Duodenal mucosa (tissue), 2 donors: ENCODE data around the gene MMP15.

Experiments
- H3K27ac ChIP-seq: one replicate; pipeline ENCODE4 v1.7.0; 2013; ENCODE audit warnings: low read depth, low read length
- H3K27me3 ChIP-seq, 2 donors: one replicate each; pipeline ENCODE4 v1.7.0; 2013; ENCODE audit warnings: low read length in 2 of 2, control low read depth in 1 of 2; ENCODE audit not compliant: insufficient read depth in 2 of 2, control insufficient read depth in 1 of 2
- H3K36me3 ChIP-seq, 2 donors: one replicate each; pipeline ENCODE4 v1.7.0; 2013; ENCODE audit warnings: low read length in 2 of 2, control low read depth in 1 of 2; ENCODE audit not compliant: insufficient read depth in 2 of 2, control insufficient read depth in 1 of 2
- H3K4me1 ChIP-seq, 2 donors: one replicate each; pipeline ENCODE4 v1.7.0; 2013; ENCODE audit warnings: low read length in 2 of 2, control low read depth in 1 of 2; ENCODE audit not compliant: insufficient read depth in 2 of 2, control insufficient read depth in 1 of 2
- H3K4me3 ChIP-seq, 2 donors: one replicate each; pipeline ENCODE4 v1.7.0; 2013; ENCODE audit warnings: low read length in 2 of 2, low read depth in 1 of 2
- H3K9ac ChIP-seq, 2 donors: one replicate each; pipeline ENCODE4 v1.7.0; 2013; ENCODE audit warnings: low read length in 2 of 2, low read depth in 1 of 2
- H3K9me3 ChIP-seq, 2 donors: one replicate each; pipeline ENCODE4 v1.7.0; 2013; ENCODE audit warnings: low read length in 2 of 2, control low read depth in 1 of 2; ENCODE audit not compliant: control insufficient read depth in 1 of 2

MMP15 gene

DNA sequence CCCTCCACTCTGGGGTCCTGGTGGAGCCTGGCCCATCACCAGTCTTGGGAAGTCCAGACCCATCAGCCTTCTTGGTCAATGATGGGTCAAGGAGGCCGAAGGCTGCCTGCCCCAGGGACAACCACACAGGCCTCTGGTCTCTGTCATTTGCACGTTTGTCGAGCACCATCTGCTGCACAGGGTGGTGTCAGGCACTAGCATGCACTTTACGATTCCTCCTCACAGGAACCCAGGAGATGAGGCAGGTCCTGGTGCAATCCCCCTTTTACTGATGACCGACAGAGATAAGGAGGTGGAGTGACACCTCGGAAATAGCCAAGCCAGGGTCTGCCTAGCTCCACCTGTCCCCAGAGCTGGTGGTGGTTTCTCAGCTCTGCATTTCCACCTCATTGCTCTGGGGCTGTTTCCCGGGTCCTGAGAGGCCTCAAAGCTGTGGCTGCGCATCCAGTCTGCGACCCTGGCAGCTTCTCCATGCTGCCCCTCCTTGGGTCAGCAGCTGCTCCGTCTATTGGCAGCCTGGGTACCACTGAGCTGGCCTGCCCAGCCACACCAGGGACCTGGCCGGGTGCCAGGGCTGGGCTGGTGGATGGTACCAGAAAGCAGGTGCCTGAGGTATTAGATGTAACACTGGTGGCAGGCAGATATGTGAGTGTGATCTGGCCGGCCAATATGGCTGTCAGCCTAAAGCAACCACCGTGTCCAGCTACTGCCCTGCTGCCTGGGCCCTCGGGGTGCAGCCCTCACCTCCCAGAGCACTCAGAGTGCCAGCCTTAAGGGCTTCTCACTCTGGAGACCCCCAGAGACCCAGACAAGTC, 10.0 kb downstream of the MMP15 start:
- H3K4me3 ChIP-seq = no peak overlapping the region
- peaks cover 20 to 37% of the 10 kb centered on the region in 2 donors for H3K36me3 ChIP-seq
- H3K9me3 ChIP-seq = no peaks in the 10 kb centered on the region
- peaks cover 12 to 18% of the 10 kb centered on the region in 2 donors for H3K4me1 ChIP-seq
- no peak overlapping the region for H3K27ac ChIP-seq
- H3K9ac ChIP-seq = no peak overlapping the region
- H3K27me3 ChIP-seq = no peaks in the 10 kb centered on the region

DNA sequence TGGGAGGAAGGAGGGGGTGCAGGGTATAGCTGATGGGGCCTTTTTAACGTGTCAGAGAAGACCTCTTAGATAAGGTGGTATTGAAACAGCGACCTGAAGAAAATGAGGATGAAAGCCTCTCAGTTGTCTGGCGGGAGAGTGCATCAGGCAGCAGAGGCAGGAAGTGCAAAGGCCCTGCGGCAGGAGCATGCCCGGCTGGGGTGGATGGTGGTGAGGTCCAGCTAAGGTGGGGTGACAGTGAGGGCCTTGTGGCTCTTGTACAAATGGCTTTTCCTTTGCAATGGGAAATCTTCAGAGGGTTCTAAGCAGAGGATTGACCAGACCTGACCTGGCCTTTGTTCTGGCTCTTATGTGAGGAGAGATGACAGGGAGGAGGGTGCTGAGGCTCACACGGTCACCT, 11.4 kb downstream of the MMP15 start:
- Histone ChIP-seq H3K27ac (no peak overlapping the region), H3K9me3 (no peaks in the 10 kb centered on the region), H3K27me3 (no peaks in the 10 kb centered on the region), H3K4me3 (no peak overlapping the region), H3K36me3 (peaks cover 27 to 47% of the 10 kb centered on the region in 2 donors), H3K9ac (no peak overlapping the region), H3K4me1 (peaks cover 7 to 9% of the 10 kb centered on the region in 2 donors)

DNA sequence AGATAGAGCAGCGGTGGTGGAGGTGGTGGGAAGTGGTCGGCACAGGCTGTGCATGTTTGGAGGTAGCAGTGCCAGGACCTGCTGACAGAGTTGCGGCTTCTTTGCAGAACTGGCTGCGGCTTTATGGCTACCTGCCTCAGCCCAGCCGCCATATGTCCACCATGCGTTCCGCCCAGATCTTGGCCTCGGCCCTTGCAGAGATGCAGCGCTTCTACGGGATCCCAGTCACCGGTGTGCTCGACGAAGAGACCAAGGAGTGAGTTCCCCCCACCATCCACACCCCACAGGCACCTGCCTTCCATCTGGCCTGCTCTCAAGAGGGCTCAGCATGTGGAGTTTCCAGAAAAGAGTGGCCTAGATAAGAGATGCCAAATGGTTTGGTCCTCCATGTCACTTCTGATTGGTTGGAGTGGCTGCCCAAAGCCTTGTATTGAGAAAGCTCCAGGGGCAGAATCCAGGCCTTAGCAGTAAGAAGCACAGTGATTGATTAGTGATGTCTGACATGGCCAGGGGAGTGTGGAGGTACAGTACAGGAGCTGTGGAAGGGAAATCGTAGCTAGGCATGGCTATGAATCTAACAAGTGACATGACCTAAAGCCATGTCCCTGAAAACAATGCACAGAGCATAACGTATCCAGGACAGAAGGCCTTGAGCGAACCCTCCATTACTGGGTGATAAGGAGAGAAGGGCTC, 12.0 kb downstream of the MMP15 start:
- Histone ChIP-seq H3K9ac (no peak overlapping the region), H3K9me3 (no peaks in the 10 kb centered on the region), H3K36me3 (peaks cover 32 to 53% of the 10 kb centered on the region in 2 donors), H3K27ac (no peak overlapping the region), H3K4me1 (peaks cover 2 to 3% of the 10 kb centered on the region in 2 donors), H3K4me3 (no peak overlapping the region), H3K27me3 (no peaks in the 10 kb centered on the region)

DNA sequence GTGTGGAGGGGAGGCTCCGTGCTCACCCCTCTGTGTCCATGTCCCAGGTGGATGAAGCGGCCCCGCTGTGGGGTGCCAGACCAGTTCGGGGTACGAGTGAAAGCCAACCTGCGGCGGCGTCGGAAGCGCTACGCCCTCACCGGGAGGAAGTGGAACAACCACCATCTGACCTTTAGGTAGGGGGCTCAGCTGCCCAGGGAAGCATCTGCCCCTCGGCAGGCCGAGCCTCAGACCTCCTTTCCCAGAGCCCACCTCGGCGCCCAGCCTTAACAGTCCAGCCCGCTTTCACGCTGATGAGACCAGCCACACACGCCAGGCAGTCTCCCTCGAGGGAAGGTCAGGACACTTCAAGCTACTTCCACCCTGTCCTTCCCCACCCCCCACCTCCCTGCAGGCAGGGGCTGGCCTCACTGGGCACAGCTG, 12.7 kb downstream of the MMP15 start:
- H3K9me3 ChIP-seq = no peaks in the 10 kb centered on the region
- no peaks in the 10 kb centered on the region for H3K4me1 ChIP-seq
- no peak overlapping the region for H3K9ac ChIP-seq
- no peak overlapping the region for H3K27ac ChIP-seq
- H3K4me3 ChIP-seq = no peak overlapping the region
- no peaks in the 10 kb centered on the region for H3K27me3 ChIP-seq
- H3K36me3 ChIP-seq = peaks cover 38 to 60% of the 10 kb centered on the region in 2 donors

DNA sequence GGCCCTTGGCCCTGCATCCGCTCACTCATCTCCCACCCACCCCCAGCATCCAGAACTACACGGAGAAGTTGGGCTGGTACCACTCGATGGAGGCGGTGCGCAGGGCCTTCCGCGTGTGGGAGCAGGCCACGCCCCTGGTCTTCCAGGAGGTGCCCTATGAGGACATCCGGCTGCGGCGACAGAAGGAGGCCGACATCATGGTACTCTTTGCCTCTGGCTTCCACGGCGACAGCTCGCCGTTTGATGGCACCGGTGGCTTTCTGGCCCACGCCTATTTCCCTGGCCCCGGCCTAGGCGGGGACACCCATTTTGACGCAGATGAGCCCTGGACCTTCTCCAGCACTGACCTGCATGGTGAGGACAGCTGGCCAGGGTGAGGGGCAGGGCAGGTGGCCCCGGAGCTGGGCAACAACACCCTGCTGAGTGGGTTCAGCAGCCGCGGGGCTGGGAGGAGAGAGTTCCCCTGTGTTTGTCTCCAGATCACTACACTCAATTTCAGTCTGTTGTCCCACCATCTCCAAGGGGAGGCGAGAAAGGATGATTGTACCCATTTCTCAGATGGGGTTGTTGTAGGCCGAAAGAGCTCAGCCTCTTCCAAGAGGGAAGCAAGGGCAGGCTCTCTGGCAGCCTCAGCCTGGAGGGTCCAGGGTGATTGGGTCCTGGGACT, 14.4 kb downstream of the MMP15 start:
- Histone ChIP-seq H3K9me3 (no peaks in the 10 kb centered on the region), H3K36me3 (peaks cover 44 to 76% of the 10 kb centered on the region in 2 donors), H3K27ac (no peak overlapping the region), H3K4me3 (no peak overlapping the region), H3K4me1 (no peaks in the 10 kb centered on the region), H3K27me3 (no peaks in the 10 kb centered on the region), H3K9ac (no peak overlapping the region)

DNA sequence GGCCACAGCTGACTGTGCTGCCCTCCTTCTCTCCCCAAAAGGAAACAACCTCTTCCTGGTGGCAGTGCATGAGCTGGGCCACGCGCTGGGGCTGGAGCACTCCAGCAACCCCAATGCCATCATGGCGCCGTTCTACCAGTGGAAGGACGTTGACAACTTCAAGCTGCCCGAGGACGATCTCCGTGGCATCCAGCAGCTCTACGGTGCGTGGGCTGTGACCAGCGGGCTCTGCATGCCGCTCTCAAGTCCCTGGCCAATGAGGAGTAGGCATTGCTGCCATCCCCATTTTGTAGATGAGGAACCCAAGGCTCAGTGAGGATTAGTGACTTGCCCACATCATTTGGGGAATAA, 14.9 kb downstream of the MMP15 start:
- H3K4me3 ChIP-seq = no peak overlapping the region
- no peaks in the 10 kb centered on the region for H3K27me3 ChIP-seq
- no peak overlapping the region for H3K27ac ChIP-seq
- no peaks in the 10 kb centered on the region for H3K4me1 ChIP-seq
- no peaks in the 10 kb centered on the region for H3K9me3 ChIP-seq
- peaks cover 44 to 76% of the 10 kb centered on the region in 2 donors for H3K36me3 ChIP-seq
- H3K9ac ChIP-seq = no peak overlapping the region

DNA sequence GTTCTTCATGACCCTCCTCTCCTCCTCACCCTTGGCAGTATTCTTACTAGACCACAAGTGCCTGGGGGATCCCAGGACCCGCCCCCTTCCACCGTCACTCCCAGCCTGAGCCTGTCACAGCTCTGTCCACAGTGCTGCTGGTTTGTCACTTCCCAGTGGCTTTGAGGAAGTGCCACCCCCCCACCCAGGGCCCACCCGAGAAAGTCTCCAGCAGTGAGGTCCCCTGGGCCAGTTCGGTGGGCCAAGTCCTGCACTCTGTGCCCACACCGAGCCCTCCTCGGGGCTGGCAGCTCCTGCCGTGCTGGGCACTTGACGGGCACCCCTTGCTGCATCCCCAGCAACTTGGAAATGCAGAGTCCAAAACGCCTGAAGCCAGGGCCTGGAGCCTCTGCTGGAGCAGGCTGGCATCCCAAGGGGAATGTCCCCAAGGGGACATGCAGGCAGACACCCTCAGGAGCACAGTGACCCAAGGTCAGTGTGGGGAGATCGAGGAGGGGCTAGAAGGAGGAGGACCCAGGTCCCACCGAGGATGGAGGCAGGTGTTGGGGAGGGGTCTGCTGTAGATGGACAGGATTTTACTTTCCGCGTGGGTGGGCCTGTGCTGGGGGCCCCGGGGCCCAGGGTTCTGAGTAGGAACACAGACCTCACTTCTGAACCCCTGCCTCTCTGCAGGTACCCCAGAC, 15.5 kb downstream of the MMP15 start:
- H3K9ac ChIP-seq = no peak overlapping the region
- no peaks in the 10 kb centered on the region for H3K27me3 ChIP-seq
- H3K4me1 ChIP-seq = peaks cover under 1 to 3% of the 10 kb centered on the region in 2 donors
- H3K27ac ChIP-seq = no peak overlapping the region
- peaks cover 44 to 79% of the 10 kb centered on the region in 2 donors for H3K36me3 ChIP-seq
- no peak overlapping the region for H3K4me3 ChIP-seq
- H3K9me3 ChIP-seq = no peaks in the 10 kb centered on the region

DNA sequence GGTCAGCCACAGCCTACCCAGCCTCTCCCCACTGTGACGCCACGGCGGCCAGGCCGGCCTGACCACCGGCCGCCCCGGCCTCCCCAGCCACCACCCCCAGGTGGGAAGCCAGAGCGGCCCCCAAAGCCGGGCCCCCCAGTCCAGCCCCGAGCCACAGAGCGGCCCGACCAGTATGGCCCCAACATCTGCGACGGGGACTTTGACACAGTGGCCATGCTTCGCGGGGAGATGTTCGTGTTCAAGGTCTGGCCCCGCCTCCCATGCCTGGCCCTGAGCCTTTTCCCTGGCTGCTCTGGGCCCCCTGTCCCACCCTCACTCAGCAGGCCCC, 16.0 kb downstream of the MMP15 start:
- Histone ChIP-seq H3K27me3 (no peaks in the 10 kb centered on the region), H3K9ac (no peak overlapping the region), H3K36me3 (peaks cover 44 to 79% of the 10 kb centered on the region in 2 donors), H3K27ac (no peak overlapping the region), H3K4me1 (peaks cover 6 to 8% of the 10 kb centered on the region in 2 donors), H3K4me3 (no peak overlapping the region), H3K9me3 (no peaks in the 10 kb centered on the region)

DNA sequence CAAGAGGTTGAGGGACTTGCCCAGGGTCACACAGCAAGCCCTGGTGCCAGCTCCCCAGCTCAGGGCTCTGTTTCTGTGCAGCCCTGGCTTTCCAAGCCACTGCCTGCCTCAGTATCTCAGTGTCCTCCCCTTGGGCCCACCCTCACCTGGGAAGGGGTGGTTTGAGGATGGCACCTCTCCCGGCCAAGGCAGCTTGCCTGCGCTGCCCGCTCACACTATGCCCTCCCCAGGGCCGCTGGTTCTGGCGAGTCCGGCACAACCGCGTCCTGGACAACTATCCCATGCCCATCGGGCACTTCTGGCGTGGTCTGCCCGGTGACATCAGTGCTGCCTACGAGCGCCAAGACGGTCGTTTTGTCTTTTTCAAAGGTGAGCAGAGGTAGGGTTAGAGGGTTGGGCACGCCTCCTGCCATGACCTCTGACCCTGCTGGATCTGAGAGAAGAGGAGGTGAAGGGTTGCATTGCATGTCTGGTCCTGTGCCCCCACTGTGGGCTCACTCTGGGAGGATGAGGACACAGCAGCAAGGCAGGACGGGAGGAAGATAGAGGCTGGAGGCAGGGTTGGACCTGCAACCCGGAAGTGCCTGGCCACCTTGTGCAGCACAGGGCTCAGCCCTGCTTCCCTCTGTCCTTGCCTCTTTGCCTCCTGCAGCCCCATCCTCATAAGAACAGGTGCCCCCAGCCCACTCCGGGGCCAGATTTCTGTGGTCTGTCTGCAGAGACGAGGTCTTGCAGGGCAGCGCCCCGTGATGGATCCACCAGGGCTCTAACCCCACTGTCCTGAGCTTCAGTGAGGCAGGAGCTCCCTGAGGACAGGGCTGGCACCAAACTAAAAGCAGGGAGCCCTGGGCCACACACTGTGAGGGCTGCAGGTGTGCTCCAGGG, 16.7 kb downstream of the MMP15 start:
- H3K27ac ChIP-seq = no peak overlapping the region
- H3K4me3 ChIP-seq = no peak overlapping the region
- no peaks in the 10 kb centered on the region for H3K27me3 ChIP-seq
- H3K36me3 ChIP-seq = peaks cover 44 to 76% of the 10 kb centered on the region in 2 donors
- no peak overlapping the region for H3K9ac ChIP-seq
- no peaks in the 10 kb centered on the region for H3K9me3 ChIP-seq
- peaks cover 12 to 14% of the 10 kb centered on the region in 2 donors for H3K4me1 ChIP-seq
